ENCODE measurements around the gene COL26A1.
"Not testable (repeated sequence)": the region's sequence is repeated elsewhere in the genome, so short reads cannot be mapped to it uniquely, and the experiment has no call there.

The COL26A1 gene

GRCh38 chr7:101554584-101555268, 192.1 kb downstream of the COL26A1 start:
- FAIRE-seq = no peak

- FAIRE-seq = no peak
Measured at GRCh38 chr7:101555269-101555920, 192.7 kb downstream of the COL26A1 start.

- no peak for FAIRE-seq
Measured at GRCh38 chr7:101555921-101556275, 193.2 kb downstream of the COL26A1 start.

DNA sequence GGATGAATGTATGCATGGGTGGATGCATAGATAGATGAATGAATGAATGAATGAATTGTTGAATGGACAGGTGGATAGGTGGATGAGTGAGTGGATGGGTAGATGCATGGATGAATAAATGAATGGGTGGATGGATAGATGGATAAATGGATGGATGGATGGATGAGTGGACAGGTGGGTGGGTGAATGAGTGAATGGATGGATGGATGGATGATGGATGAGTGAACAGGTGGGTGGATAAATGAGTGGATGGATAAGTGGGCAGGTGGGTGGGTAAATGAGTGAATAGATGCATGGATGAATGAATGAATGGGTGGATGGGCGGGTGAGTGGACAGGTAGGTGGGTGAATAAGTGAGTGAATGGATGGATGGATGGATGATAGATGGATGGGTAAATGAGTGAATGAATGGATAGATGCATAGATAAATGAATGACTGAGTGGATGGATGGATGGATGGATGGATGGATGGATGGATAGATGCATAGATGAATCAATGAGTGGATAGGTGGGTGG, 193.8 kb downstream of the COL26A1 start:
- no peak for FAIRE-seq

GRCh38 chr7:101557421-101557820, 194.7 kb downstream of the COL26A1 start:
- no peak for FAIRE-seq

GRCh38 chr7:101557978-101558741, 195.5 kb downstream of the COL26A1 start:
- no peak for FAIRE-seq

- FAIRE-seq = no peak
Measured at GRCh38 chr7:101558742-101559325, 196.2 kb downstream of the COL26A1 start.

GRCh38 chr7:101559586-101559985, 196.9 kb downstream of the COL26A1 start:
- FAIRE-seq = no peak

DNA sequence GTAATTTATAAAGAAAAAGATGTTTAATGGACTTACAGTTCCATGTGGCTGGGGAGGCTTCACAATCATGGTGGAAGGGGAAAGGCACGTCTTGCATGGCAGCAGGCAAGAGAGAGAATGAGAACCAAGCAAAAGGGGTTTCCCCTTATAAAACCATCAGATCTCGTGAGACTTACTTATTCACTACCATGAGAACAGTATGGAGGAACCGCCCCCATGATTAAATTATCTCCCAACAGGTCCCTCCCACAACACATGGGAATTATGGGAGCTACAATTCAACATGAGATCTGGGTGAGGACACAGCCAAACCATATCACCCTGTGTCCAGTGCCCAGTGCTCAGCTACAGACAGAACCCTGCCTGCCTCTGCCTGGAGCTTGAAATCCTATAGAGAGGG, 197.3 kb downstream of the COL26A1 start:
- not testable (repeated sequence) for FAIRE-seq

- no peak for FAIRE-seq
Measured at GRCh38 chr7:101560856-101561255, 198.2 kb downstream of the COL26A1 start.

- not testable (repeated sequence) for FAIRE-seq
Measured at GRCh38 chr7:101561293-101561692, 198.6 kb downstream of the COL26A1 start.

GRCh38 chr7:101562531-101563197, 200.0 kb downstream of the COL26A1 start:
- FAIRE-seq = no peak

- FAIRE-seq = no peak
Measured at GRCh38 chr7:101563198-101563901, 200.7 kb downstream of the COL26A1 start.

GRCh38 chr7:101563943-101564777, 201.5 kb downstream of the COL26A1 start:
- FAIRE-seq = no peak

DNA sequence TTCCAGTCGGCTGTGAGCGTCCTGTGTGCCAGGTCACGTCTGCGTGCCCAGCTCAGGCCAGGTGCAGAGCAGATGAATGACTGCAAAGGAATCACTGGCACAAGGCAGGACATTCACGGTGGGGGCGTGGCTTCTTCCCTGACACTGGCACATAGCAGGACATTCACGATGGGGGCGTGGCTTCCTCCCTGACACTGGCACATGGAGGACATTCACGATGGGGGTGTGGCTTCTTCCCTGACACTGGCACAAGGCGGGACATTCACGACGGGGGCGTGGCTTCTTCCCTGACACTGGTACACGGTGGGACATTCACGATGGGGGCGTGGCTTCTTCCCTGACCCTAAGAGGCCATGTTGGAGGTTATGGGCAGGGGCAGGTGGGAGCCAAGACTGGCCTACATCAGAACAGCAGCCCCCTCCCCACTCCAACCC, 202.1 kb downstream of the COL26A1 start:
- FAIRE-seq = no peak

DNA sequence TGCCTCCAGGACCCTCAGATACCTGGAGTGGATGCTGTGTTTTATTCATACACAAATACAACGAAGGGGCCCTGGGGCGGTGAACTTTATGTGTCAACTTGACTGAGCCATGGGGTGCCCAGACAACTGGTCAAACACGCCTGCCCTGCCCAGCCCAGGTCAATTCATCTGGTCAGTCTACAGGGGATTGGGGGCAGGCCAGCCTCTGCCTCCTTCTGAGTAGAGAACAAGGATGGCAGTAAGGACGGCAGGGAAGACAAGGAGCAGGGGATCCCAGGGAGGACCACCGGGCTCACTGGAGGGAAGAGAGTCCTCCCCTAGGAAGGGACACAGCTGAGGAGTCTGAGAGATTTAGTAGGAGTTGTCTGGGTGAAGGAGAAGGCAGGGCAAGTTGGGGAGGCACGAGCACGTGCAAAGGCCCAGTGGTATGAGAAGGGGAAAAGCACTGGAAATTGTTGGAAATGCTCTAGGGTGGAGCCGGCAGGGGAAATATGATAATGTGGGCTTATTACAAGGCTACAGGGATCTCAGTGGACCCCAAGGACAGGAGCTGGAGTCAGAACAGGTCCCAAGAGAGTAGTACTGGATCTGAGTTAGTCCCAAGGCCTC, 203.0 kb downstream of the COL26A1 start:
- no peak for FAIRE-seq

DNA sequence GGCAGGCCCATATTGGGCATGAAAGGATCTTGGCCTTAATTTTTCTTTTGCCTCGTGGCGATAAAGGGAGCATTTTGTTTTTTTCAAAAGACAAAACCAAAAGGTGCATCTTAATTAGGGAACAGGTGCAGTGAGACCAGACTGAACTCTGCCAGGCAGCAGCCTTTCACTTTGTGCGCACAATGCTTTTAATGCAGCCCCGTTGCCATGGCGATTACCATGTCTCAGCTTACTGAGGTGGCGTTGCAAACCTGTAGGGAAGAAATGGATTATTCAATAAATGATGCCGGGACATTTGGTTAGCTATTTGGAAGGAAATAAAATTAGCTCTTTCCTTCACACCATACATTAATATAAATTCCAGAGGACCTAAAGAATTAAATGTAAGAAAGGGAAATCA, 204.6 kb downstream of the COL26A1 start:
- FAIRE-seq = no peak

DNA sequence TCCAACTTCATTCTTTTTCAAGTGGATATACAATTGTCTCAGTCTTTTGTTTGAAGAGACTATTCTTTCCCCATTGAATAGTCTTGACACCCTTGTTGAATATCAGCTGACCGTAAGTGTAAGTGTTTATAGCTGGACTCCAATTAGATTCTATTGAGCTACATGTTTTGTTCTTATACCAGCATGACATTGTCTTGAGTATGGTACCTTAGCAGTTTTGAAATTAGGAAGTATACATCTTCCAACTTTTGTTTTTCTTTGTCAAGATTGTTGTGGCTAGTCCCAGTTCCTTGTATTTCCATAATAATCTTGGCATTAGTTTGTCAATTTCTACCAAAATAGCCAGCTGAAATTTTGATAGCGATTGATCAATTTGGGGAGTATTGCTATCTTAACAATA, 209.5 kb downstream of the COL26A1 start:
- FAIRE-seq = no peak

DNA sequence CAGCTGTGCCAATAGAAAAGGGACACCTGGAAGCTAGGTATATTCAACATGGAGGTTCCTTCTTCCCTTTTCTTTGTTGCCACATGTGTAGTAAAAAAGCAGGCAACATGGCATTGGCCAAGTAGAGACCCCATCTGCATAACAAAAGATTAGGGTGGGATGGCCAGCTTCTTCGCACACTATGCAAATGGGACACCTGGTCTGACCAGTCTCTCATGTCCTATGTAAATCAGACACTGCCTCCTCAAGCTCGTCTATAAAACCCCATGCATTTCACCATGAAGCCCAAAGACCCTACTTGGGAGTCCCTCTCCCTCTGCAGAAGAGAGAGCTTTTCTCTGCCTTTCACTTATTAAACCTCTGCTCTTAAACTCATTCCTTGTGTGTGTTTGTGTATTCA, 212.5 kb downstream of the COL26A1 start:
- no peak for FAIRE-seq

GRCh38 chr7:101575721-101576120, 213.0 kb downstream of the COL26A1 start:
- FAIRE-seq = no peak

GRCh38 chr7:101576998-101577397, 214.3 kb downstream of the COL26A1 start:
- no peak for FAIRE-seq
